Right atrium auricular region (tissue), 2 donors: ENCODE results near the gene TRIM66. TPM values are rescaled to one million over a fixed set of nuclear protein-coding genes. Genes with fewer than 3 reads are reported as not detected.

Experiments
- DNase-seq: peaks from one replicate; pipeline ENCODE4 v3.0.0-alpha.2; 2019; ENCODE audit warnings: low spot score
- H3K27ac ChIP-seq, 2 donors: fragments of 200-600 bp; sonication (generic); 1 replicate in 1 of 2; 2 replicates in 1 of 2; pipeline ENCODE4 v1.5.1; 2016 to 2019
- H3K27me3 ChIP-seq, 2 donors: fragments of 200-600 bp; sonication (generic); one replicate each; pipeline versions ENCODE4 v1.5.1 to v1.6.0; 2017 to 2019
- H3K36me3 ChIP-seq: fragments of 200-600 bp; sonication (generic); one replicate; pipeline ENCODE4 v1.5.1; 2016
- H3K4me1 ChIP-seq, 2 donors: fragments of 200-600 bp; sonication (generic); one replicate each; pipeline versions ENCODE4 v1.5.1 to v1.6.0; 2017 to 2019
- H3K4me3 ChIP-seq, 2 donors: fragments of 200-600 bp; sonication (generic); 1 replicate in 1 of 2; 2 replicates in 1 of 2; pipeline ENCODE4 v1.5.1; 2017 to 2019; ENCODE audit warnings: mild to moderate bottlenecking in 1 of 2, moderate library complexity in 1 of 2
- H3K9me3 ChIP-seq, 2 donors: fragments of 200-600 bp; sonication (generic); one replicate each; pipeline ENCODE4 v1.5.1; 2019
- total RNA-seq, 2 donors: library from RNA; depleted of rRNA; stranded (reverse); fragments of >200 nt; gene quantifications; one replicate each; pipeline ENCODE4 v1.1.0, GENCODE V29; 2016
- TF ChIP-seq, protein P1 (sequence below), 2 donors: fragments of 200-600 bp; sonication (generic); IDR thresholded peaks; one replicate each; pipeline ENCODE4 v1.5.1; 2019; ENCODE audit warnings: antibody characterized with exemption in 2 of 2

The TRIM66 gene
- total RNA-seq, 2 donors from 2014 or later: 0.56 to 3.7 TPM

DNA sequence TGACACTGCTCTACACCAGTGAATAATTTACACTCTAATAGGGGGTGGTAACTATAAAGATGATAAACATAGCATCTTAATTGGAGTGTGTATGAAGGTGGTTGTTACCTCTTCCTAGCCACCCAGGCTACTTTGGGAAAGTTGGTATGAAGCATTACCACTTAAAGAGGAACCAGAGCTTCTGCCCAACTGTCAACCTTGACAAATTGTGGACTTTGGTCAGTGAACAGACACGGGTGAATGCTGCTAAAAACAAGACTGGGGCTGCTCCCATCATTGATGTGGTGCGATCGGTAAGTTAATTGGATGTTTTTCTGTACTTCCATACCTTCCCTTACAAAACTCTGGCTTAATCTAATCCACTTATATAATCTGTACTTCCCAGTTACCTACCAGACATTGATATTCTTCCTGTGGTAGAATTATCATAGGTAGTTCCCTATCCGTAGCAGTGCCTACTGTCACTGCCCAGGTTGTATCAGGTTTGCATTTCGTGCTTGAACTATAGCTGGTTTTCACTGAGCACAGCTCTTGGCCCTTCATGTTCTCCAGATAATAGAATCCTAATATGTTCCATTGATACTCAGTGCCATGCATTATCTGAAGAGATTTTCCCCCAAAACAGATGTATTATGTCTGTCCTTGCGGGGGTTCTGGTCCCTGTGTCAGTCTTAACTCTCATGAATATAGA, 2.3 kb upstream of the TRIM66 start:
- Histone ChIP-seq H3K36me3 (peaks cover 38% of the 10 kb centered on the region), H3K4me1 (peaks cover 0 to 38% of the 10 kb centered on the region in 2 donors), H3K4me3 (no peak overlapping the region), H3K9me3 (no peaks in the 10 kb centered on the region), H3K27me3 (no peaks in the 10 kb centered on the region), H3K27ac (peak overlapping the region in 1 of 2 donors; percentile 97)
- DNase-seq: no peak
- TF ChIP-seq, protein P1, sequence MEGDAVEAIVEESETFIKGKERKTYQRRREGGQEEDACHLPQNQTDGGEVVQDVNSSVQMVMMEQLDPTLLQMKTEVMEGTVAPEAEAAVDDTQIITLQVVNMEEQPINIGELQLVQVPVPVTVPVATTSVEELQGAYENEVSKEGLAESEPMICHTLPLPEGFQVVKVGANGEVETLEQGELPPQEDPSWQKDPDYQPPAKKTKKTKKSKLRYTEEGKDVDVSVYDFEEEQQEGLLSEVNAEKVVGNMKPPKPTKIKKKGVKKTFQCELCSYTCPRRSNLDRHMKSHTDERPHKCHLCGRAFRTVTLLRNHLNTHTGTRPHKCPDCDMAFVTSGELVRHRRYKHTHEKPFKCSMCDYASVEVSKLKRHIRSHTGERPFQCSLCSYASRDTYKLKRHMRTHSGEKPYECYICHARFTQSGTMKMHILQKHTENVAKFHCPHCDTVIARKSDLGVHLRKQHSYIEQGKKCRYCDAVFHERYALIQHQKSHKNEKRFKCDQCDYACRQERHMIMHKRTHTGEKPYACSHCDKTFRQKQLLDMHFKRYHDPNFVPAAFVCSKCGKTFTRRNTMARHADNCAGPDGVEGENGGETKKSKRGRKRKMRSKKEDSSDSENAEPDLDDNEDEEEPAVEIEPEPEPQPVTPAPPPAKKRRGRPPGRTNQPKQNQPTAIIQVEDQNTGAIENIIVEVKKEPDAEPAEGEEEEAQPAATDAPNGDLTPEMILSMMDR (IDR thresholded peaks at IDR 0.05): no peak

DNA sequence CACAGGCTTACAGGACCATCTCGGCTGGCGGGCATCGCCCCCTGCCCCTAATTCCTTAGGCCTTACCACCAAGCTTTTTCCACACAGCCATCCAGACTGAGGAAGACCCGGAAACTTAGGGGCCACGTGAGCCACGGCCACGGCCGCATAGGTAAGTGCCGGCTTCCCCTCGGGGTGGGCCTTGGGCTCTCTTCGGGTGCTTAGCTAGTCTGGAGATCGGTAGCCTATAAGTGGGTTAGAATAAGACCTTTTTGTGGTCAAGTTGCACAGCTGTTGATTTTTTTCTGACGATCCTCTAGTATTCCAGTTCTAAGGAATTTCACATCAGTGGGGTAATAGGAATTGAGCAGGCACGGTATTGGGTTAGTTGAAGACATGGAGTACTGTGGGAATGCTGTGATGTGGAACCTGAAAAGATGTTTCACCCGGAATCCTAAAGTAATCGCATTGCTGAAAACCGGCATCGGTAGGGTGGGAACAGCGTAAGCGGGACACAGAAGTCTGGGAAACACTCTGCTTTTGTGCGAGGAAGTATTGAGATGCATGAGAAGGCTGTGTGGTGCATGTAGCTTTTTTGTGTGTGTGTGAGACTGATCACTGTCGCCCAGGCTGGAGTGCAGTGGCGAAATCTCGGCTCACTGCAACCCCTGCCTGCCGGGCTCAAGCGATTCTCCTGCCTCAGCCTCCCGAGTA, 796 bp upstream of the TRIM66 start:
- H3K4me3 ChIP-seq: peak overlapping the region; percentile 95 to 98
- no peaks in the 10 kb centered on the region for H3K9me3 ChIP-seq
- H3K36me3 ChIP-seq: peaks cover 38% of the 10 kb centered on the region
- TF ChIP-seq, protein P1 (IDR thresholded peaks at IDR 0.05): no peak
- H3K4me1 ChIP-seq: peaks cover 0 to 31% of the 10 kb centered on the region in 2 donors
- DNase-seq: peak; percentile 9
- H3K27me3 ChIP-seq: no peaks in the 10 kb centered on the region
- peak overlapping the region; percentile 93 to 97 for H3K27ac ChIP-seq

DNA sequence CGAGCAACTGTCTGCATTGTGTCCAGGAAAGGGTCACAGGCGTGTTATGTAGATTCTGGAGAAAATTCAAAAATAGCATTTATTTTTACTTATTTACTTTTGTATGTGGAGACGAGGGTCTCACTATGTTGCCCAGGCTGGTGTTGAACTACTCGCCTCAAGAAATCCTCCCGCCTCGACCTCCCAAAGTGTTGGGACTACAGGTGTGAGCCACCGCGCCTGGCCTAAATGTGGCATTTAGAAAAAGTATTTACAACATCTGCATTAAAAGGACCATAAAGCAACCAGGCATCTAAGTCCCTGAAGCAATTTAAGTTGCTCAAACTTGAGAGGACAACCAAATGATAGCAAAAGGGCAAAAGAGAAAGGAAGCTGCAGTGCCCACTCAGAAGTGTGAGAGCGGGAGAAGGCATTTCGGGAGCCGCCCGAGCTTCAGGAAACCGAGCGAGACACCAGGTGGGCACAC, 595 bp downstream of the TRIM66 start:
- H3K4me3 ChIP-seq: peak overlapping the region; percentile 95 to 98
- TF ChIP-seq, protein P1 (IDR thresholded peaks at IDR 0.05): no peak
- DNase-seq: peak; percentile 57
- peak overlapping the region; percentile 93 to 97 for H3K27ac ChIP-seq
- no peaks in the 10 kb centered on the region for H3K27me3 ChIP-seq
- no peaks in the 10 kb centered on the region for H3K9me3 ChIP-seq
- H3K4me1 ChIP-seq: peaks cover 0 to 25% of the 10 kb centered on the region in 2 donors
- H3K36me3 ChIP-seq: peaks cover 29% of the 10 kb centered on the region

DNA sequence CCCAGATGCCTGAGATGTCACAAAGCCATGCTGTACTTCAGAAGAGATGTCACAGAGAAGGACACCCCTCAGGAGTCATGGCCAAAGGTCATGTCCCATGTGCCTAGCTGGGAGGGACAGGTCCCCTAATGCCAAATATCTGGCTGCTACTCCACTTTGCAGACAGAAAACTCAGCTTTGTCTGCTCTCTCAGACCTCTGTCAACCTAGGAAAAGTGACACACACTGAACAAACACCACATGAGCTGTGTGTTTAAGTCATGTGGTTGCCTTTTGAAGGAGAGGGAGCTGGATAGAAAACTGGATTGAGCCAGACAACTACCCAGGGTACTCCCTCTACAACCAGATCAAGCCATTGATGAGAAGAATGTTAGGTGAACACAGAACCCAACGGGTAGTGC, 3.5 kb downstream of the TRIM66 start:
- TF ChIP-seq, protein P1 (IDR thresholded peaks at IDR 0.05): no peak
- H3K36me3 ChIP-seq: peaks cover 3% of the 10 kb centered on the region
- H3K27ac ChIP-seq: no peak overlapping the region
- no peaks in the 10 kb centered on the region for H3K27me3 ChIP-seq
- no peak overlapping the region for H3K4me3 ChIP-seq
- peak; percentile 9 for DNase-seq
- peaks cover 0 to 16% of the 10 kb centered on the region in 2 donors for H3K4me1 ChIP-seq
- H3K9me3 ChIP-seq: no peaks in the 10 kb centered on the region

DNA sequence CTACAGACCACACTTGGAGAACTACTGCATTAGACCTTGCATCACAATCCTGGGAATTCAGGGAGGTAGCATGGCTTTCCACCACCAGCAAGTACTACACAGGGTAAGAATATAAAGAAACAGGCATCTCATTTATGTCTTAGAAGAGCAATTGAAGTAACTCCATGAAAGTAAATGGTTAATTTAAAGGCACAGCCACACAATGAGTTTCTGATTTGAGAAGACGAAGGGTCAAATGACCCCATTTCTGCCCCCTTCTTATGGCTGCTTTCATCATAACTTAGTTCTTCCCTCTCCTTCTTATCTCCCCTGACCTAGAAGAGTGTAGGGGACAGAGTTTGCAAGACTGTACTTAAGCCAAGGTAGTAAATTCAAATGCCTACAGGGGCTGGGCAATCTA, 6.0 kb downstream of the TRIM66 start:
- H3K27me3 ChIP-seq: no peaks in the 10 kb centered on the region
- H3K9me3 ChIP-seq: no peaks in the 10 kb centered on the region
- H3K27ac ChIP-seq: no peak overlapping the region
- TF ChIP-seq, protein P1 (IDR thresholded peaks at IDR 0.05): no peak
- no peak overlapping the region for H3K4me3 ChIP-seq
- H3K36me3 ChIP-seq: no peaks in the 10 kb centered on the region
- peaks cover 0 to 9% of the 10 kb centered on the region in 2 donors for H3K4me1 ChIP-seq
- DNase-seq: no peak
